NCI-H146 treated with DMSO at 0.1 percent for 48 hours (cell line): ENCODE results near the gene MEGF6.
A peak's percentile ranks its signal among the peaks of the same experiment; 100 is the strongest.

Experiments
- DNase-seq: peaks from one replicate; lab custom pipeline; 2025; ENCODE audit not compliant: unreplicated experiment; lab: John Stamatoyannopoulos, UW

MEGF6 gene

GRCh38 chr1:3540876-3541275 lies 70.4 kb downstream of the MEGF6 start:
- DNase-seq = no peak

- no peak for DNase-seq
Observed at GRCh38 chr1:3539707-3540425, 71.4 kb downstream of the MEGF6 start.

GRCh38 chr1:3537359-3537758 lies 73.9 kb downstream of the MEGF6 start:
- DNase-seq = no peak

GRCh38 chr1:3536420-3537195 lies 74.7 kb downstream of the MEGF6 start:
- no peak for DNase-seq

GRCh38 chr1:3535732-3536131 lies 75.6 kb downstream of the MEGF6 start:
- DNase-seq = no peak

GRCh38 chr1:3534803-3535637 lies 76.3 kb downstream of the MEGF6 start:
- DNase-seq = no peak

- DNase-seq = no peak
Observed at GRCh38 chr1:3533067-3534048, 78.0 kb downstream of the MEGF6 start.

GRCh38 chr1:3531928-3532327 lies 79.4 kb downstream of the MEGF6 start:
- no peak for DNase-seq

- peak; percentile 3 for DNase-seq
Observed at GRCh38 chr1:3530926-3531818, 80.1 kb downstream of the MEGF6 start.

GRCh38 chr1:3530086-3530925 lies 81.0 kb downstream of the MEGF6 start:
- peak; percentile 29 for DNase-seq

GRCh38 chr1:3529099-3529729 lies 82.1 kb downstream of the MEGF6 start:
- DNase-seq = no peak

GRCh38 chr1:3527774-3528173 lies 83.5 kb downstream of the MEGF6 start:
- DNase-seq = no peak

GRCh38 chr1:3525551-3526482 lies 85.5 kb downstream of the MEGF6 start:
- no peak for DNase-seq

- DNase-seq = no peak
Observed at GRCh38 chr1:3524556-3525203, 86.6 kb downstream of the MEGF6 start.

GRCh38 chr1:3523980-3524379 lies 87.3 kb downstream of the MEGF6 start:
- DNase-seq = no peak

GRCh38 chr1:3522564-3523265 lies 88.6 kb downstream of the MEGF6 start:
- DNase-seq = no peak
